H1 (cell line): Measurements from ENCODE around the gene CCBE1. TPM values are rescaled to one million over a fixed set of nuclear protein-coding genes. Genes with fewer than 3 reads are reported as not detected.

Experiments used
- JUN ChIP-seq: IDR thresholded peaks from 2 replicates; pipeline ENCODE4 v1.6.1; 2011; ENCODE audit warnings: low read depth, mild to moderate bottlenecking, improper control_type of control experiment, low read length
- TAF7 ChIP-seq: optimal IDR thresholded peaks from 2 replicates; pipeline ENCODE3; 2011; ENCODE audit warnings: low read depth, mild to moderate bottlenecking, inconsistent platforms, low read length, moderate library complexity, borderline replicate concordance
- polyA plus RNA-seq, 7 experiments: library from polyadenylated mRNA; depleted of rRNA in 3 of 7; stranded (reverse) in 5 of 7; unstranded in 2 of 7; fragments of >200 nt in 5 of 7; fragments of 200-250 nt in 2 of 7; gene quantifications; 1 replicate in 5 of 7; 2 replicates in 1 of 7; 4 replicates in 1 of 7; pipeline versions ENCODE4 v1.2.1 to v1.2.3, GENCODE V29; 2011 to 2013; ENCODE audit warnings: missing spikeins in 2 of 7, mixed read lengths in 2 of 7
- total RNA-seq: library from RNA; stranded (reverse); fragmentation: NEBNext Ultra II Directional; extraction: Animal tissue kit (Norgen Biotek cat#: 25700); gene quantifications from 2 replicates; pipeline ENCODE4 v1.2.1, GENCODE V29; 2021
- TF ChIP-seq, protein P1 (sequence below): IDR thresholded peaks from 2 replicates; pipeline ENCODE4 v1.6.1; 2012; ENCODE audit warnings: inconsistent platforms

Gene CCBE1
- total and polyA plus RNA-seq, 2 of the 8 experiments (the other 6 are each of a cell fraction or from before 2014, with no cell fraction given), result 2.1 to 2.6 TPM

DNA sequence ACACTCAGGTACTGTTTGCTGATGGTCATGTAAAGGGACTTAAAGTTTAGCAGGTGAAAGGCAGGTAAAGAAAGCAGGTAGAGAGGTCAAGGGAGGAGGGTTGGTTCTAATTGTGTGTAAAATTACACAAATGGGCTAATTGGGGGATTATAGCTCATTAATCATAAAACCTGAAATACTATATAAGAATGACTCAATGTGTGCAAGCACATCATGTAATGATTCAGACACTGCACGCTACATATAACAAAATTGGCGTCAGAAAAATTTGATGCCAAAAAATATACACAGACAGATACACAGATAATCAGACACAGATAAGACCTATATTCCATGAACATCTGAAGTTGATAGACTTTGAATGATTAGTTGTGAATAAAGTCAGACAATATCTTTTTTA, 217.4 kb downstream of the CCBE1 start (continued):
- TF ChIP-seq, protein P1, sequence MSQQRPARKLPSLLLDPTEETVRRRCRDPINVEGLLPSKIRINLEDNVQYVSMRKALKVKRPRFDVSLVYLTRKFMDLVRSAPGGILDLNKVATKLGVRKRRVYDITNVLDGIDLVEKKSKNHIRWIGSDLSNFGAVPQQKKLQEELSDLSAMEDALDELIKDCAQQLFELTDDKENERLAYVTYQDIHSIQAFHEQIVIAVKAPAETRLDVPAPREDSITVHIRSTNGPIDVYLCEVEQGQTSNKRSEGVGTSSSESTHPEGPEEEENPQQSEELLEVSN, result no peak
- TF ChIP-seq TAF7 (no peak), JUN (no peak)
